ENCODE results near the gene KCTD7.
"Not testable (repeated sequence)": the region's sequence is repeated elsewhere in the genome, so short reads cannot be mapped to it uniquely, and the experiment has no call there.

KCTD7 gene

DNA sequence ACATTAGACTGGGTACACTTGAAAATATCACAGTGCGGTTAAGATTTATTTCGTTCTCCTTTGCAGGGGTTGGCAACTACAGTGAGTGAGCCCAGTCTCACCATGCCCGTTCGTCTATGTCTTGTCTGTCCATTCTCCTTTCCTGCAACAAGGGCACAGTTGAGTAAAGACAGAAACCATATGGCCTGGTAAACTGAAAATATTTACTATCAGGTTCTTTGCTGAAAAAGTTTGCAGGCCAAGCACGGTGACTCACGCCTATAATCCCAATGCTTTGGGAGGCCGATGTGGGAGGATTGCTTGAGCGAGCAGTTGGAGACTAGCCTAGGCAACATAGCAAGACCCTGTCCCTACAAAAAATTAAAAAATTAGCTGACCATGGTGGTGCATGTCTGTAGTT, 11.4 kb upstream of the KCTD7 start:
- DNase-seq, result no peak

DNA sequence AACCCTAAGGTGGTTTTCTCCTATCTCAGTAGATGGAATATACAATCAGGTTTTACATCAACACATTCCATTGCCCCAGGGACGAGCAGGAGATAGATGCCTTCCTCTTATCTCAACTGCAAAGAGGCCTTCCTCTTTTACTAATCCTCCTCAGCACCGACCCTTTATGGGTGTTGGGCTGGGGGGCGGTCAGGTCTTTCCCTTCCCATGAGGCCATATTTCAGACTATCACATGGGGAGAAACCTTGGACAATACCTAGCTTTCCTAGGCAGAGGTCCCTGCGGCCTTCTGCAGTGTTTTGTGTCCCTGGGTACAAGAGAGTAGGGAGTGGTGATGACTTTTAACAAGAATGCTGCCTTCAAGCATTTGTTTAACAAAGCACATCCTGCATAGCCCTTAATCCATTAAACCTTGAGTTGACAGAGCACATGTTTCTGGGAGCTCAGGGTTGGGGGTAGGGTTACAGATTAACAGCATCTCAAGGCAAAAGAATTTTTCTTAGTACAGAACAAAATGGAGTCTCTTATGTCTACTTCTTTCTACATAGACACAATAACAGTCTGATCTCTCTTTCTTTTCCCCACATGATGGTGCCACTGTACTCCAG, 9.2 kb upstream of the KCTD7 start:
- not testable (repeated sequence) for DNase-seq

DNA sequence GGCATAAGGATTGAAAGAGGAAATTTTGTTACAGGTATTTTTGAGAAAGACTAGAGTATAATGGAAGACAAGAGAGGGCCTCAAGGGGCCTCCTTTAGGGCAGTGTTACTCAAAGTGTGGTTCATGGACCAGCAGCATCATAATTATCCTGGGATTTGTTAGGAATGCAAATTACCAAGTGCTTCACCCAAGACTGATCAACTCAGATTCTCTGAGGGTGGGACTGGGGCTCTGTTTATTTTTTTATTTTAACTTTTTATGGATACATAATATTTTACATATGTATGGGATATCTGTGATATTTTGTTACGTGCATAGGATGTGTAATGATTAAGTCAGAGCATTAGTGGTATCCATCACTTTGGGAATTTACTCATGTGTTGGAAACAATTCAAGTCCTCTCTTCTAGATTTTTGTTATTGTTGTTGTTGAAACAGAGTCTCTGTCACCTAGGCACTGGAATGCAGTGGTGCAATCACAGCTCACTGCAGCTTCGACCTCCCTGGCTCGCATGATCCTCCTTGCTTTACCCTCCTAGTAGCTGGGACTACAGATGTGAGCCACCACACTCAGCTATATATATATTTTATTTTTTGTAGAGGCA, 2.2 kb upstream of the KCTD7 start:
- DNase-seq, result no peak

DNA sequence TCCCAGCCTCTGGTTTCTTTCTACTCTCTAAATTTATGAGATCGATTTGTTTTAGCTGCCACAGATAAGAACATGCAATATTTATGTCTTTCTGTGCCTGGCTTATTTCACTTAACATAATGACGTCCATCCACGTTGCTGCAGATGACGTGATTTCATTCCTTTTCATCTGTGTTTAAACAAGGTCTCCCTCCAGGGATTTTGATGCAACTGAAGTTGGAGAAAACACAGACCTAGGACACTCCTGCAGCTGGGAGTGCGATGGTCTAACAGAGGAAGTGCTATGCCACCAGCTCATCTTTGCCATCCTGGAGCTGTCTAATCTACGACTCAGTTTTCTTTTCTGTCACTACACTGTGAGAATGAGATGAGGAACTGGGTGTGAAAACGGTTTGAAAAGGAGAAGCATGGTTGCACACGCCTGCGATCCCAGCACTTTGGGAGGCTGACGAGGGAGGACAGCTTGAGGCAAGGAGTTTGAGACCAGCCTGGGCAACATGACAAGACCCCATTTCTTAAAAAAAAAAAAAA, 1.5 kb upstream of the KCTD7 start:
- DNase-seq, result no peak

DNA sequence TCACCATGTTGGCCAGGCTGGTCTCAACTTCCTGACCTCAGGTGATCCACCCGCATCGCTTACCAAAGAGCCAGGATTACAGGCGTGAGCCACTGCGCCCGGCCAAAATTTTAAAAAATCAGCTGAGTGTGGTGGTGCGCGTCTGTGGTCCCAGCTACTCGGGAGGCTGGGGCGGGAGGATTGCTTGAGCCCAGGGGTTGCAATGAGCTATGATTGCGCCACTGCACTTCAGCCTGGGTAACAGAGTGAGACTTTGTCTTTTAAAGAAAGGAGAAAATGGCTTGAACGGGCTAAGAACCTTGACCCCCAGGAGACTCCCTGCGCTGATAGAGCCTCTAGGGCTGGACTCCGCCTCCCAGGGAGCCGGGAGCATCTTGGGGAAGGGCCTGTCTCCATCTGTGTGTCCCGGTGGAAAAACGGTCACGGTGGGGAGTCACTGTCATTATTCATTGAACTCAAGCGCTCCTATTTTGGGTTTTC, 760 bp upstream of the KCTD7 start:
- DNase-seq, result no peak

DNA sequence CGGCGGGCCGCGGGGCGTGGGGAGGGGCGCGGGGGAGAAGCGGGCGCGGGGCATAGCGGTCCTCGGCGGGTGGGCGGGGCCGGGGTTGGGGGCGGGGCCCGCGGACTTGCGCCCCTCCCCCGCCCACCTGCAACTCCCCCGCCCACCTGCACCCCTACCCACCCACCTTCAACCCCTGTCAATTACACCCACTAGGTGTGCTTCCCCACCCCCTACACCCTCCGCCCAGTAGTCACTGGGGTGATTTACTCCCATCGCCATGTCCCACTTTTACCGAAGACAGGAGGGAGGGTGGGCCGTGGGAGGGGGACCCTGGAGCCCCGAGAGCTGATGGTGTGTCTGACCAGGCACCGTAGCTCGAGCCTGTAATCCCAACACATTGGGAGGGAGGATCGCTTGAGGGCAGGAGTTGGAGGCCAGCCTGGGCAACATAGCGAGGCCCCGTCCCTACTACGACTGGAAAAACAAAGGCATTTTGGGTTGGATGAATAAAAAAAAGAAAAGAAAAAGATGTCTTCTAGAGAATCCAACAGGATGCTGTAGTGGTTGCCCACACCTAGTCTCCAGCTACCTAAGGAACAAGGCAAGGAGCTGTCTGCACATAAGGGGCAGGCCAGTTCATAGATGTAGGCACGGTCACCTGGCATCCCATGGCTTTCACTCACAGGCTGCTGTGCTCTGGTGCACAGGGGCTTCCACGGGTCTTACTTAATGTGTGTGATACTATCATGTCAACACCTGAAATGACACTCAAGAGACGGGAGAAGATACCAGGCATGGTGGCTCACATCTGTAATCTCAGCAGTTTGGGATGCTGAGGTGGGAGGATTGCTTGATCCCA, 761 bp downstream of the KCTD7 start:
- DNase-seq, result no peak

DNA sequence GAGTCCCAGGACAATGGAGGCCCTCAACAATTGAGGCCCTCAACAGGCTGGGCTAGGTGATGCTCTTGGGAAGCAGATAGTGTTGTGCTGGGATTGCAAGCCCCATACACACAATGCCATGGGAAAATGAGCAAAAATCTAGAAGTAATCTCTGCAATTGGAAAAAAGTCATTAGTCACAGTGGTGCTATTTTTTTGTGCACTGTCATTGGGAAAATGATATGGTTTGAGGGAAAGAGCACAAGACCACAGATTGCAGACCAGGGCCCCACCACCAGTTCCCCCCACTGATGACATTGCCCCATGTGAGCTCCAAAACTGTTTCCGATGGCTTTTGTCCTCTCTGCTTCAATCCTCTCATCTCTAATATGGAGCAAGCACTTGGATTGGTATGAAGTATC, 1.9 kb downstream of the KCTD7 start:
- DNase-seq, result no peak

DNA sequence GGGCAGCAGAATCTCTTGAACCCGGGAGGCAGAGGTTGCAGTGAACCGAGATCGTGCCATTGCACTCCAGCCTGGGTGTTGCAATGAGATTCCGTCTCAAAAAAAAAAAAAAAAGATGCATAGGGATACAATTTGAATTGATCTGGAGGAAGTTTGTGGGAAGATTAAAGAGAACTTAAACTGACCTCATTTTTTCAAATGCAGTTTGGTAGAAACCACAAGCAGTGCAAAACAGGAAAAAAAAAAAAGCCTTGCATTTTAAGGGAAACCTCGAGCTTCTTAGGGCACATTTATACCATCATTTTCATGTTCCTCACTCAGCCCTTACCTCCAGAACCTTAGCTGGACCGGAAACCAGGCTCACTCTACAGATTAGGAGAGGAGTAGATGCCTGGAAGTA, 2.8 kb downstream of the KCTD7 start:
- DNase-seq, result no peak

DNA sequence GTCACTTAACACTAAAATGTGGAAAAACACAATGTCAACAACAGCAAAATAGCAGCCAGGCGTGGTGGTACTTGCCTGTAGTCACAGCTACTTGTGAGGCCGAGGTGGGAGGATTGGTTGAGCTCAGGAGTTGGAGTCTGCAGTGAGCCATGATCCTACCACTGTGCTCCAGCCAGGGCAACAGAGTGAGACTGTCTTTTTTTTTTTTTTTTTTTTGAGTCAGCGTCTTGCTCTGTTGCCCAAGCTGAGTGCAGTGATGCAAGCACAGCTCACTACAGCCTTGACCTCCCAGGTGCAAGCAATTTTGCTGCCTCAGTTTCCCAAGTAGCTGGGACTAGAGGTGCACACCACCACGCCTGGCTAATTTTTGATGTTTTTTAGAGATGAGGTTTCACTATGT, 6.1 kb downstream of the KCTD7 start:
- no peak for DNase-seq

DNA sequence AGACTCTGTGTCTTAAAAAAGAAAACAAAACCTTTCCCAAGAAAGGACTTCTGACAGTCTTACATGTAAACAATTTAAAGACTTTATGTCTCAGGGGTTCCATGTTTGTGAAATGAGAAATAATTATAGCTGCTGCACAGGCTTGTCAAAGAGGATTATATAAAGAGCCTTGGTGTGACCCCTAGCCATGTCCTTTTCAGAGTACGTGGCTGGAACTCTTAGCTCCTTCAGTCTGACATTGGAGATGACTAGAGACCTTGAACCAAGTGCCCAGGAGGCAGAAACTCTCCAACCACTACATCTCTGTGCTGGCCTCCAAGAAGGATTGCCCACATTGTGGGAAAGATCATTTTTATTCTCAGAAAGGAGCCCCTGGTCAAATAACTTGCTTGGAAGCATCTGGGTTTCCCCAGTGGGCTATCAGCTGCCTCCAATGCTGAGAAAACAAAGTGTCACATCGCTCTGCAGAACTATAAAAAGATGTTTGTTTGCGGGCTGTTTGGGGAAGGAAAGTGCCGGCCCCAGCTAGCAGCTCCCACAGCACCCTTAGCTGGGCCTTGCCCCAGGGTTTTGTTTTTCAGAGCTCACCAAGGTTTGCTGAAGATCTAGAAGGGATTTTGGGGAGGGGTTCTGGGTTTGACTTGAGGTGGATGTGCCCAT, 6.8 kb downstream of the KCTD7 start:
- not testable (repeated sequence) for DNase-seq

DNA sequence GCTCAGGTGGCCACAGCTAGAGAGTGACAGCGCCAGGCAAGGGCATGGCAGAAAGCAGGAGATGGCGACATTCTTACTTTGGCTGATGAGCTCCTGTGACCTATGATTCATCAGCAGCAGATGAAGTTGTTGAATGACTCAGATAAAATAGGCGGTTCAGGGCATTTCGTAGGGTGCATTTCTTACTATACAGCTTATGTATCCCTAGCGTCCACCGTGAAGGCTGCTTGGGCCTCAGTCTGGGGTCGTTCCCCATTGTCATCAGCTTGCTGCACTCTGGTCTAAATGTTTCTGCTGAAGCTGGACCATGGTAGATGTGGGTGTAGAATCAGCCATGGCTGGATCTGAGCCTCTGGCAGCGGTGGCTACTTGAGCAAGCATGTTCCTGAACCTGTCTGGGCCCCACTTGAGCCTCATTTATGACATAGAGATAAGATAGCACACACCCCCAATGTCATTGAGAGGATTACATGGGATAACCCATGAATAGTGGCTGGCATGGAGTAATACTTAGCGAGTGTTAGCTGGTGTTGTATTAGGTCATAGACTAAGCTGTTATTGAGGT, 7.4 kb downstream of the KCTD7 start:
- DNase-seq, result not testable (repeated sequence)

DNA sequence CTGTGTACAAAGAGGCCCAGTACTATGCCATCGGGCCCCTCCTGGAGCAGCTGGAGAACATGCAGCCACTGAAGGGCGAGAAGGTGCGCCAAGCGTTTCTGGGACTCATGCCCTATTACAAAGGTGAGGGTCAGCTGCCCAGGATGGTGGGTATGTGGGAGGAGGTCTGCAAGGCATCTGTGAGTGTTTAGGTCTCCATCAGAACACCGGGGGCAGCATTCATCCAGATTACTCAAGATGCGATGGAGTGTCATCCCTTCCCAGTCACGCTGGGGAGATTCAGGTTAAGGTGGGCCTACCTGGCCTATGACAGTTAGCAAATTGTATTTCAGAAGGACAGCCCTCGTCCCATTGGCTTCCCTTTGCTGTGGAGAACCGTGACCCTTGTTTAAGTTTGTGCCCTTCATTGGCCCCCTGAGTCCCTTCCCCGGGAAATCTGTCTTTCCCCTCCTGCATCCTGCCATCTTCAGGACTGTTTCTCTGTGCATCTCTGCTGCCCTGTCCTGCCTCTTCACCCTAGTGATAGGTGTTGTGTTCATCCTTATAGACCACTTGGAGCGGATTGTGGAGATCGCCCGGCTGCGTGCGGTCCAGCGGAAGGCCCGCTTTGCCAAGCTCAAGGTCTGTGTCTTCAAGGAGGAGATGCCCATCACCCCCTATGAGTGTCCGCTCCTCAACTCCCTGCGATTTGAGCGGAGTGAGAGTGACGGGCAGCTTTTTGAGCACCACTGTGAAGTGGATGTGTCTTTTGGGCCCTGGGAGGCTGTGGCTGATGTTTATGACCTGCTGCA, 9.8 kb downstream of the KCTD7 start:
- DNase-seq, result no peak

DNA sequence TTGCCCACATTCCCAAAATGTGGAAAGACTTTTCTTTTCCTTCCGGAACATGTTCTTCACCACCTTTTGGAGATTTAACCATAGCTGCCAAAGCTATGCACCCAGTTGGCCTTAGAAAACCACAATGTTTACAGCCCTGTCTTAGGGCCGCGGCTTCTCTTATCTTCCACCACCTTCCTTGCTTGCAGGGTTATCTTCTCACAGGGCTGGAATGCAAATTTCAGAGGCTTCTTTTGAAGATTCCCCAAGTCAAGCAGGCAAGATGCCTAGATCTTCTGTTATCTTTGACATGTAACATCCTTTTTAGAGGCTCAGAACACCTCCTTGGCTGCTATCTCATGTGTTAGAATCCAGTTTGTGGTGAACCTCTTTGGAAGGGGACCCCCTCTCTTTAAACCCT, 11.1 kb downstream of the KCTD7 start:
- DNase-seq, result no peak

DNA sequence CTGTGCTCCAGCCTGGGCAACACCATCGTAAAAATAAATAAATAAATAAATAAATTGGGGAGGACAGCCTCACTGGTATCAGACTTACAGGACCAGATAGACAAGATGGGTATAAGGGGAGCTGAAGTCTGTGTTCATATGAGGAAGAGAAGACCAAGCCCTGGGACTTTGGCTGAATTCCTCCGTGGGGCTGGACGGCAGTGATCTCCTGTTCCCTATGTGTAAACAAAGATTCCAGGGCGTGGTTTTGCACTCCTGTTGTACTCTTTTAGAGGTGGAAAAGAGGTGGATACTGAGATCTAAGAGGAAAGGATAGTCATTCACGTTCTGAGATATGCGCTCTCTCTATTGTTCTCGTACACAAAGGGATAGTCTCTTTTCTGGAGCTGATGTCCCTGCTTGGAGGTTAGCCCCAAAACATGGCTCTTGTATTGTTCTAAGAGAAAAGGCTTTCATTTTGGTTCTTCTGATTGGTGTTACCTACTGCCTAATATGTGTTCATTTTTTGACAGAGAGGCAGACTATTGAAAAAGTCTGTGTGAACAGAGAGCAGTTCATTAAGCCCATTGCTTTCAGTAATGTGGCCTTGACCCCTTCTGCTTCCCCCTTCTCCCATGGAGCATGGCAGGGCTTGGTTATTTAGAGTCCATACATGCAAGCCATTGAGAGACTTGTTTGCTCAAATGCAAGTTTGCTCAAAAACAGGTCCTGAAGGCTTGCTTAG, 12.3 kb downstream of the KCTD7 start:
- no peak for DNase-seq

DNA sequence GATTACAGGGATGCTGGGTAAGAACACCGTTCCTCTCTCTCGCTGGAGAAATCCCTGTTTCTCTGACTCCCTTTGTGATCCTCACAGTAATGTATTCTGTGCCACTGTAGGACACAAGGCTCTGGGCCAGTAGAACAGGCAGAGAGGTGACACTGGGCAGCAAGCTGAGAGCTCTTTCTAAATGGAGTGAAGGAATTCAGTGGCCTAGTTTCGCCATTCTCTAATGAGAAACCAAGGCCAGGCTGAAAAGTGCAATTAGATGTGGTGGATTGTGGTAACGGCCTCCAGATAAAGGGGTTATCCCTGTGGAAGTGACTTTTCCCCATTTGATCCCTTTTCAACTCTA, 12.8 kb downstream of the KCTD7 start:
- no peak for DNase-seq

DNA sequence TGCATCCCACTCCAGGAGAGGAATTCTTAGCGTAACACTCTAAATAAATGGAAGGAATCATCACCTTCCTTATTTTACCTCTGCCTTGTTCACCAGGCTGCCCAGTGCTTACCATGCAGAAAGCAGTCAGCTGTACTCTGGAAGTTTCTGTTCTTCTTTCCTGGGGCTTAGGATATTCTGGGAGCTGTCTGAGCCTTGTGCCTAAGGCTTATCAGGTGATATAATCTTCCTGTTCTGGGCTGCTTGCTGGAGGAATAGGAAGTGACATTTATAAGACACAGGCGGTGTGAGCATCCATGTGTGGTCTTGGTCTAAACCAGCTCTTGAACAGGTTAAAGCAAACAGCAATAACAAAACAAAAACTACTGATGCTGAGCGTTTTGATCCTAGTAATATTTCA, 13.5 kb downstream of the KCTD7 start:
- no peak for DNase-seq

DNA sequence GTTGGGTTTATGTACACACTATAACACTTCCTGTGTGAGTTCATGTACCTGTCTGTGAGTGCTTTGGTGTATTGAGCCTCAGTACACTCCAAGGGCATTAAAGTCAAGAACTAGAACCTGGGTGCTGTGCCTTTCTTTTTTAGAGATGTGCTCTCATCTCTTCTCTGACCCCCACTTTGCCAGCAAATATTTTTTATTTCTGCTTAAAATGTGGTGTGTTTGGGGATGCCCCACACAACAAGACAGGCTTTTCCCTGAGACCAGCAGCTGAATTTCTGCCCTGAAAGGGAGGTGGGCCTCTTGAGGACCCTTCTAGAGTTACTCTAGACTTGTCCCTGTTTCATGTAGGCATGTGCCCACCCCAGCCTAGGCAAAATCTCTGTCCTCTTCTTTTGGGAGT, 14.3 kb downstream of the KCTD7 start:
- DNase-seq, result no peak

DNA sequence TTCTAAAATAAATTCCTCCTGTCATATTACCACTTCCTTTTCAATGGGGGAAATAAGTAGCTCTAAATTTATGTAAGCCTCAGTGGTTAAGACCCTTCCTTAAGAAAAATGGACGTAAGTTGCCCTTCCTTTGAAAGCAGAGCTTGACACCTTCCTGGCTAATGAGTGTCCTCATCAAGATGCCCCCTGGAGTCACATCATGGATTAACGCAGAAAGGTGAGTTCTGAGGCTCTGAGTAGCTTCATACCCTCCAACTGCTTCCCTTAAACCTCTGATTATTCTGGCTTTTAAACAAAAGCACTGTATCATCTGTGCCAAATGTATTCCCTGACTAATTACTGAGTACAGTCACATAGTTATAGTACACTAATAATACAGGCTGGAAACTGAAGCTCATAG, 14.7 kb downstream of the KCTD7 start:
- no peak for DNase-seq

DNA sequence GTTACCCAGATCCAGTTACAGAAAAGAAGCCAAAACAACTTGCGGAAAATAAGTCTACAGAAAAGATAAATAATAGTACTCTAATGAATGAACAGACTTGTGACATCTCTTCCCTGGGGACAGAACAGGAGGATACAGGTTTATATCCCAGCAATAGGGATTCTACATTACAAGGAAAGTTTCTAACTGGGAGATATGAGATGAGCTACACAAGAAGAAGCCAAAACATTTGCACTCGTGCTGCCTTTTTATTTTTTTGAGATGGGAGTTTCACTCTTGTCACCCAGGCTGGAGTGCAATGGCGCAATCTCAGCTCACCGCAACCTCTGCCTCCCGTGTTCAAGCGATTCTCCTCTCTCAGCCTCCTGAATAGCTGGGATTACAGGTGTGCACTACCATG, 22.3 kb downstream of the KCTD7 start:
- DNase-seq, result not testable (repeated sequence)

DNA sequence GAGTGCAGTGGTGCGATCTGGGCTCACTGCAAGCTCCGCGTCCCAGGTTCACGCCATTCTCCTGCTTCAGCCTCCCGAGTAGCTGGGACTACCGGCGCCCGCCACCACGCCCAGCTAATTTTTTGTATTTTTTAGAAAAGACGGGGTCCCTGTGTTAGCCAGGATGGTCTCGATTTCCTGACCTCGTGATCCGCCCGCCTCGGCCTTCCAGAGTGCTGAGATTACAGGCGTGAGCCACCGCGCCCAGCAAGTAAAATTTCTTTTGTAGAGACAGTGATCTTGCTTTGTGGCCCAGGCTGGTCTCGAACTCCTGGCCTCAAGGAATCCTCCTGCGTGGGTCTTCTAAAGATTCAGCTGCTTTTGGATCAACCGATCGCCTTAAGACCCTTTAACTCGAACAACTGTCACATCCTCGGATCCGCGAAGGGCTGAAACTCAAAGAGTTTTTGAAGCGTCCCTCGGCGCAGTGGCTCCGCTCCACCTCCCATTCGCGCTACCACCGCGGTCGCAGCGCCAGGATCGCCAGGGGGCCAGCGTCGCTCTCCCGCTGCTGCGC, 25.1 kb downstream of the KCTD7 start:
- not testable (repeated sequence) for DNase-seq
